Measurements from ENCODE around the gene PARD3.
A peak's percentile ranks its signal among the peaks of the same experiment; 100 is the strongest.
"Not testable (repeated sequence)": the region's sequence is repeated elsewhere in the genome, so short reads cannot be mapped to it uniquely, and the experiment has no call there.

The PARD3 gene

DNA sequence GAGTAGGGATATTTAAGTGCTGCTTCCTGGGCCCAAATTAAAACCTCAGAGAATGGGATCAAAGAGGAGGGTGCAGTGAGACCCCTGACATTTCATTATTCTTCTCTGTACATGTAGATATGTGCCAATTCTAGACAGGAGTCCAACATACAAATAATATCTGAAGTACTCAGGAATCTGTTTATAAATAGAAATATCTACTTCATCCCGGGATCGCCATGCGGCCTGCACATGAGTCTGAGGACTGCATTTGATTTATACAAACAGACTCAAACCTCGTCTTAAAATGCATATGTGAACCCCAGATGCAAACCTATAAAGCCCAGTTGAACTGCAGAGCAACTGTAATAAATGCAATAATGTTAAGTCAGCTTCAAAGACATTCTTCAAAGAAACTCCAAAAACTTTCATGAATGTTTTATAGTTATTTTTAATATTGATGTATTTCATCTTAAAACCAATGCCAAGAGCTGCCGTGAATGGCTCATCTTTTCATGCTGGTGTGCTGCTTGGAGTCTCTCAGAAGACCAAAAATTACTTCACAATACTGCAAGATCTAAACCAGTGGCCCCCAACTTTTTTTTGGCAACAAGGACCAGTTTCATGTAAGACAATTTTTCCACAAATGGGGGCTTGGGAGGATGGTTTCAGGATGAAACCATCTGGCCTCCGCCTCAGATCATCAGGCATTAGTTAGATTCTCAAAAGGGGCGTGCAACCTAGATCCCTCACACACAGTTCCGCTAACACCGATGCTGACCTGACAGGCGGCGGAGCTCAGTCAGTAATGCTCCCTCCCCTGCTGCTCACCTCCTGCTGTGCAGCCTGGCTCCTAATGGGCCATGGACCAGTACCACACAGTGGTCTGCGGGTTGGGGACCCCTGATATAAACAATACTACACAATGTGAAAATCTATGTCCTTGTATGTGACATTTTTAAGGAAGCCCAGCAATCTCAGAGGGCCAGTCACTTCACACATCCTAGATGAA, 166.9 kb downstream of the PARD3 start:
- DNase-seq (ENCODE audit: low read depth): no peak

DNA sequence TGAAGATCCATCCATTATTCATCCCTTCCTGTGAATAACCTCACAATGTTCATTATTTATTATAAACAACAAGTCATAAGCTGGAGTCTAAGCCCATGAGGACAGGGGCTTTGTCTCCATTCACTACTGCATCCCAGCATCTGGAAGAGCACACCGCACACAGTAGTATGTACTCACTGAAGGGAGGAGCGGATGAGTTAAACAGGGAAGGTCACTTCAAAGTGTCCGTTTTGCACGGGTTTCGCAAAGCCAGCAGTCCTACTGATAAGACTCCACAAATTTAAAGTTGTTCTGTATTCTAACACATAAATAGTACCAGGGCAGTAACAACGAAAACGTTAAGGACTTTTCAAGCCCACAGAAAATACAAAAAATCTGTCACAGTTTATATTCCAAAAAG, 167.9 kb downstream of the PARD3 start:
- no peak for DNase-seq (ENCODE audit: low read depth)

DNA sequence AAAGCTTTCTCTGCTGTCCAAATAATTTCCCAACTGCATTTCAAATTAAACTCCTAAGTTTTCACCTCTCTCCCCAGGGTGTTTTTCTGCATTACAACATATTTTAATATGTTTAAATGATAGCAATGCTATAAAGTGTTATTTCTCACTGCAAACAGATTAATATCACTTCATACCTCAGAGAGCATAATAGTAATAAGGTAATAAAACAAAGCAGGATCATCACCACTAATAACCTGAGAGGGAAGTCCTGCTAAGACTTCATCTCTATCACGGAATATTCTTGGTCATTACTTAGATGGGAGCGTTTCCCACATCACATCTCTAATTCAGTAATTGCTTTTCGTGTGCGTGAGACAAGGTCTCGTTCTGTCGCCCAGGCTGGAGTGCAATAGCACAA, 168.8 kb downstream of the PARD3 start:
- DNase-seq (ENCODE audit: low read depth): no peak

DNA sequence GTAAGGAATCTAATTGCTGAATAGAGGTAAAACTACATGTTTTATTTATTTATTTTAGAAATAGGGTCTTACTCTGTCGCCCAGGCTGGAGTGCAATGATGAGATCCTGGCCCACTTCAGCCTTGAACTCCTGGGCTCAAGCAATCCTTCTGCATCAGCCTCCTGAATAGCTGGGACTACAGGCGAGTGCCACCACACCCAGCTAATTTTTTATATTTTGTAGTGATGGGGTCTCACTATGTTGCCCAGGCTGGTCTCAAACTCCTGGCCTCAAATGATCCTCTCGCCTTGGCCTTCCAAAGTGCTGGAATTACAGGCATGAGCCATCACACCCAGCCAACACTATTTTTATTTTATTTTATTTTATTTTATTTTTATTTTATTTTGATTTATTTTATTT, 170.3 kb downstream of the PARD3 start:
- DNase-seq (ENCODE audit: low read depth): not testable (repeated sequence)

DNA sequence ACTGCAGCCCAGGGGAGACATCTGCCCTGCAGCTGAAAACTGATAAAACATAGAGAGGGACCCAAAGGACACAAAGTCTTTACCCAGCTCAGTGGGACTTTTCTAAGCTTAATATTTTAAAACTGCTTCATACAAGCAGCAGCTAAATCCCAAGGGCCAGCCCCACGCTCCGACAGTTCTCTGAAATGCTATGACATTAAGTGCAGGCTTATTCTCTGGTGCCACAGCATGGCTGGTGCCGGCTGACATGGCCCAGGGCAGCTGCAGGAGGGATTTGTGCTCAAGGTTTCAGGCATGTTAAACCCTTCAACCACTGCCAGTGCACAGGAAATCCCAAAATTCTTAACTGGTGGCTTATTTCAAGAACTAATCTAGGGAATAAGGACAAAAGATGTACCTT, 170.9 kb downstream of the PARD3 start:
- no peak for DNase-seq (ENCODE audit: low read depth)

DNA sequence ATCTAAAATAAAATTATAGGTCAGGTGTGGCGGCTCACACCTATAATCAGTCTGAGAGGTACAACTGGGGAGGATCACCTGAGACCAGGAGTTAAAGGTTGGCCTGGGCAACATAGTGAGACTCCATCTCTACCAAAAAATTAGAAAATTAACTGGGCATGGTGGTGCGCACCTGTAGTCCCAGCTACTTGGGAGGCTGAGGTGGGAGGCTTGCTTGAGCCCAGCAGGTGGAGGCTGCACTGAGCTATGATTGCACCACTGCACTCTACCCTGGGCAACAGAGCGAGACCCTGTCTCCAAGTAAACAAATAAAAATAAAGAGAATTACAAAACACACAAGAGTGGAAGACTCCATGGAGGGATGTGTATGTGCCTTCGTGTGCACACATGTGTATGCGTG, 171.5 kb downstream of the PARD3 start:
- DNase-seq (ENCODE audit: low read depth): no peak

DNA sequence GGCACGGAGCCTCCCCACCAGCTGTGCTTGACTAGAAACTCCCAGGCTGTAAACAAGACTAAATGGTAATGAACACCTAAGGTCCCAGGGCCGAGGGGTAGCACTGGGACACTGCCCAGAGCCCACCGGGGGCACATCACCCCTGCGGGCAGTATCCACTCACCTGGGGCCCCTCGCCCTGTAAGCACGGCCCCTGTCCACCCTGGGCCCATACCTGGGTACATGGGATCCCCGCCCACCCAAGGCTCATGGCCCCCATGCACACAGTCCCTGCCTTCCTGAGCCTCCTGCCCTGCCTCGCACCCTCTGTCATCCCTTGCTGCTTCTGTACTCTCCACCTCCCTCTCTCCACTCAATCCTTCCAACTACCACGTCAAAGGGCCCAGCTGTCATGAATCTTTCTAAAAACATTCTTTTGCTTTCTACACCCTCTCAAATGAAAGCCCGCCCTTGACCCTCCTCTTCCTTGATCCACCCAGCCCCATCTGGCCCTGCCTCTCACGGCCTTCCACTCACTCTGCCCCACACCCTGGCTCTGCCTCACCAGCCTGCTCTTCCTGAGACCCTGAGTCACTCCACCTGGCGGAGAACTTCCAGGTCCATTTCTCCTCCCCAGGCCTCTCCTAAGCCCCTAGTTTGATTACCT, 173.1 kb downstream of the PARD3 start:
- no peak for DNase-seq (ENCODE audit: low read depth)

DNA sequence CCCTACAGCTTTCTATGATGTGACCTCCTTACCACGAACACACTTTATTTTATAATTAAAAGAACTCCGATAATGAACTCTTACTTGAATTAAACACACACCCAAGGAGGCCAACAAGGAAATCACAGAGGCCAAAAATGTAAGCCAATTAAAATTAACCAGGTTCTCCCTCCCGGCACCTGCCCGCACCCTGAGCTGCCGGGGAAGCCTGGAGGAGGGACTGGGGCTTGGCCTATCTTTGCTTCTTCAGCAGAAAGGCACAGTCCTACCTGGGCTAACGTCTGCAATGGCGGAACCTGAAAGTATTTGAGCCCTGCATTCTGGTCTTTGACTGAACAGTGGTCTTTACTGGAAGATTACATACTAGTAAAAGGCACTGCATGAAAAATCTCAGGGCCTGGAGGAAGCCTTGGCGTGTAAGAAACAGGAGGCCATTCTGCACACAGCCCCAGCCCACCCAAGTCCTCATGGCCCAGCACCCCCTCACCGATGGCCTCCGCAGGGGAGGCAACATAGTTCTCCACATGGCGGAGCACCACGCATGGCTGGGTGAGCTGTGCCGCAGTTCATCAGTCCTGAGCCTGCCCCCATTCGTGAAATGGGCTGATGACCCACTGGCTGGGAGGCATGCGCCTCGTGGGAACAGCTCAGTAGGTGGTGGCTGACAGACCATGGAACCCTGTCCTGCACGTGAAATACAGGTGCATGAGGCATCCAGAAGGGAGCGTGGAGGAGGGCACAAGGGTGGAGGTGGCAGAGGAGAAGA, 173.8 kb downstream of the PARD3 start:
- no peak for DNase-seq (ENCODE audit: low read depth)

- peak; percentile 45 for DNase-seq (ENCODE audit: low read depth)
Measured at GRCh38 chr10:34638406-34639054, 176.6 kb downstream of the PARD3 start.

GRCh38 chr10:34637418-34637911, 177.6 kb downstream of the PARD3 start:
- DNase-seq (ENCODE audit: low read depth): peak; percentile 42

DNA sequence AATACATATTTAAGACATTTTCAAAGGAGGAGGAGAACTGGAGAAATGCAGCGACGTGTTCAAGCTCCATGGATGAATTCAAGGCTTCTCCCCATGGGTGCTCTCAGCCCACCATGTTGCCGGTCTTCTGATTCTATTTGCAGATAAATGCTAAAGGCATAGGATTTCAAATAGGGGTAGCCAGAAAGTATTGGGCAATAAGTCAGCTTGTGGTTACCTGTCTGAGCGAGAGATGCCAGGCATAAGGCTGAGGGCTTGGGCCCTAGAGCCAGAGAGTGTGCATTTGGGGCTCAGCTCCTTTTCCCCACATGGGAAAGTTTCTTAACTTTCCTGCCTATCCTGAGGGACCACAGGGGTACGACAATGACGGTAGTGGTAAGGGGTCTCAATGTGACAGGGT, 180.0 kb downstream of the PARD3 start:
- DNase-seq (ENCODE audit: low read depth): no peak

- DNase-seq (ENCODE audit: low read depth): no peak
Measured at GRCh38 chr10:34633374-34633773, 181.7 kb downstream of the PARD3 start.

- DNase-seq (ENCODE audit: low read depth): no peak
Measured at GRCh38 chr10:34629084-34629483, 186.0 kb downstream of the PARD3 start.

DNA sequence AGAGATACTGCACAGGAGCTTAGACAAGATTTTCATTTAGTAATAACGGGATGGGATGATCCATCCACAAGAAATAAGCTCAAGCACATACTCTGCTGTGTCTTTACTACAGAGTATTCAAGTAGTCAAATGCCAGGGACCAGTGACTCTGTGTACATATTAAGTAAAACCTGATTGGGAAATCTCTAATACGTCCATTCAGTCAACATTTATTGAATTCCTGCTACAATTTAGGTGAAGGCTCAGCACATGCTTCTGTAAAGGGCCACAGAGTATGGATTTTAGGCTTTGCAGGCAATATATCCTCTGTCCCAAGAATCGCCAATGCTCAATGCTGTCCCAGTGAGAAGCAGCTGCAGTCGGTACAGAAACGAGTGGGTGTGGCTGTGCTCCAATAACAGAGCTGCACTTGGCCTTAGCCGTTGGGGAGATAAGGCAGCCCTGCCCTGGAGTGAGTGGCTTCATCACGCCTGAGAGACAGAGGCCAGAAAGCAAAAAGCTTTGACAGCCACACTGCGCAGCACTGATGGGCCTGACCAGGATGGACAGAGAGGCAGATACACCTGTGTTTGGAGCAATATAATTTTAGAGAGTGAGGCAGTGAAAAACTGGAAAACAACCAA, 186.8 kb downstream of the PARD3 start:
- no peak for DNase-seq (ENCODE audit: low read depth)

GRCh38 chr10:34627741-34628140, 187.4 kb downstream of the PARD3 start:
- DNase-seq (ENCODE audit: low read depth): no peak

- DNase-seq (ENCODE audit: low read depth): no peak
Measured at GRCh38 chr10:34627331-34627730, 187.8 kb downstream of the PARD3 start.

DNA sequence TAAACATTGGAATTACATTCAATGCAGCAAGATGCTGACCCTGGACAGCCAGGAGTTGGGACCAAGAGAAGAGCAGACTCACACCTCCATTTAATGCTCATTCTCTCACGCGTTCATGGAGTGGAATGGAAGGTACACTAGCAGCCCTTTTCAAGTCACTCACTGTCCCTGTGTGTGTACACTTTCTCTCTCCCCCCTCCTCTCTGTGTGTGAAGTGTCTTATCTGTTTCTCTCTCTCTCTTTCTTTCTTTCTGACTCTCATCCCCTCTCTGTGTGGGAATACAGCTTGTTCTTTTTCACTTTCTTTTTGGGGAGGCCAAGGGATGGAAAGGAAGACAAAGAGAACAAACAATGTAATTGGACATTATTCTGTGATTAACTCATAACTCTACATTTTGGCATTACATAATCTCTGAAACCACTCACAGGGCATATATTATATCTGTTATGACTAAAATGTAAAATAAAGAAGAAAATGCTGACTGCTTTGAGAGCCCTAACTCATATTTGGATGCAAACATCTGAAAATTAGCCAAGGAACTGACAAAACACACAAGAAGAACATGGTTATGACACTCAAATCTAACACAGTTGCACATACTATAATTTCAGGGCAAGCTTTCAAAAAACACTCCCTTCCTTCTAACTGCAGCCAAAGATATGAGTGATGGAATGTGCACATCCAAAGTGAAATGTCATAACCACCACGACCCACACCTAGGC, 188.8 kb downstream of the PARD3 start:
- no peak for DNase-seq (ENCODE audit: low read depth)

DNA sequence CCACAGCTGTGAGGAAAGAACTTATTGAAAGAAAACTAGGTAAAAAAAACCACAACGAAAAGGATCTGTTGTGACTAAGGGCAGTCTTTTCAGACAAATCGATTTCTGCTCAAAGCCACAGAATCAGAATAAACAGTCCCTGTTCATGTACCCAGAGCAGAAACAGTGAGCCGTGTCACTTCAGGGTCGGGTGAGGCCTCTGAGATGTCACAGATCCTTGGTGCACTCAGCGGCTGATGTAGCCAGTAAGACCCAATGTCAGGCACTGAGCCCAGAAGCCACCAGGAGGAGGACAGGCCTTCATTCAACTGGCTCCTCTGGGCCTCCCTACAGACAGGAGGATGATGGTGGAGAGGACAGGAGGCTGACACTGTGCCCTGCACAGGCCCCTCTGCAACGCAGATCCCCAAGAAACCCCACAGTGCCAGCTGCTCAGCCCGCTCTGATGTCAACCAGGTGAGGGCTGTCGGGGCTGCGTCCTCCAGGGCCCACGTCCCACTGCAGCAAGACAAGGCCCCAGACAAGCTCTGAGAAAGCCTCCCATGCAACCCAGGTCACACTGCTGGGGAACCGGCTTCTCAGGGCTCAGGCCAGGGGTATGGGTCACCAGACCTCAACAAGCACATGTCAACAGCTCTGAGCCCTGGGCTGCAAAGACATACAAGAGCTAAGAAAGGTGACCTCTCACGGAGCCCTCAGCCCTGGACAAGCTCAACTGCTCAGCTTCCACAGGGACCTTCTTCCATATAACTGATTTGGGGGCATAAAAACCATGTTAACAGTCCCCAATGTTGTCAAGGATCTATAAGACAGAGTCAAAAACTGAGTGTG, 190.6 kb downstream of the PARD3 start:
- no peak for DNase-seq (ENCODE audit: low read depth)

- DNase-seq (ENCODE audit: low read depth): no peak
Measured at GRCh38 chr10:34622945-34623344, 192.2 kb downstream of the PARD3 start.

- no peak for DNase-seq (ENCODE audit: low read depth)
Measured at GRCh38 chr10:34618611-34619010, 196.5 kb downstream of the PARD3 start.

Data from activated T-helper 9 cell treated with anti-CD3 and anti-CD28 coated beads, Interleukin-2, amount 50 U/mL, for 16 hours (primary cell).